ENCODE results near the gene RIPOR3.
"Not testable (repeated sequence)": the region's sequence is repeated elsewhere in the genome, so short reads cannot be mapped to it uniquely, and the experiment has no call there.

RIPOR3 gene

DNA sequence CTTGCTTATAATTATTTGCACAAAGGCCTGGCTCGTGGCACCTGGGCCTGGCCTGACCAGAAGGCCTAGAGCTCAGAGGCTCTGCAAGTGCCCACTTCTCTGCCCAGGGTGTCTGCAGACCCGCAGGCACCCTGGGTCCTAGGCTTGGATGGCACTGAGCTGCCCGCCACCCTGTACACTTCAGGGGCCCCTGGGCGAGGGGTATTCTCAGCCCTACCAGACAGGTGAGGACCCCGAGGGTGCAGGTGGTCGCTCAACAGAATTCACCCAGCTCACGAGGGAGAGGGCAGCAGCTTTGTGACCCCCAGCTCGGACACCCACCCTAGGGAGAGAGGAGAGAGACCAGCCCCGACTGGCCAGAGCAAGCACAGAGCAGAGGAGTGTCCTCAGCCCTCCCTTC is 83.9 kb downstream of the RIPOR3 start:
- no peak for DNase-seq (ENCODE audit: low spot score)

DNA sequence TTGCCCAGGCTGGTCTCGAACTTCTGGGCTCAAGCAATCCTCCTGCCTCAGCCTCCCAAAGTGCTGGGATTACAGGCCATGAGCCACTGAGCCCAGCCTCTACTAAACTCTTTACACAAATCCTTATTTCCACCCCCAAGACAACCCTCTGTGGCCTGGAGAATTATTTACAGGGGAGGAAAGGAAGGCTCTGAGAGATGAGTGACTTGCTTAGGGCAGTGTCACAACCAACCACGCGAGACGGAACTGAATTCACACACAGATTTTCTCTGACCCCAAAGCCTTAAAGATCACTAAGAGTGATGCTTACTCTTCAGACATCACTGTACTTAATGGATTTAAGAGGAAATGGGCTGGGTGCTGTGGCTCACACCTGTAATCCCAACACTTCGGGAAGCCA is 86.2 kb downstream of the RIPOR3 start:
- no peak for DNase-seq (ENCODE audit: low spot score)

DNA sequence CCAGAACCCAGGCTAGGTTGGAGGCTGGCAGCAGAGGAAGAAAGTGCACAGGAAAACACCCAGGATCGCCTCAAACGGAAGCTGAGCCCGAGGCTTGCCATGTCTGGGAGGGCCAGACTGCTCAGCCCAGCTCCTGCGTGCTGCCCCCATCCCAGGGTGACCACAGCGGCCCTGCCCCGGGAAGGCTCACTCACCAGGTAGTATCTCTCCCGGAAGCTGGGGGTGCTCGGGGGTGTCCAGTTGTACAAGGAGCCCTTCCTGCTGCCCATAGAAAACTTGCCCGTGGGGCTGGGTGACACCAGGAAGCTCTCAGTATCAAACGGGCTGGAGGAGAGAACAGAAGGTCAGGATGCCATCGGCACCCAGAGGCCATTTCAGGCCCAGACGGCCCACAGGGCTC is 86.9 kb downstream of the RIPOR3 start:
- DNase-seq (ENCODE audit: low spot score), result no peak

DNA sequence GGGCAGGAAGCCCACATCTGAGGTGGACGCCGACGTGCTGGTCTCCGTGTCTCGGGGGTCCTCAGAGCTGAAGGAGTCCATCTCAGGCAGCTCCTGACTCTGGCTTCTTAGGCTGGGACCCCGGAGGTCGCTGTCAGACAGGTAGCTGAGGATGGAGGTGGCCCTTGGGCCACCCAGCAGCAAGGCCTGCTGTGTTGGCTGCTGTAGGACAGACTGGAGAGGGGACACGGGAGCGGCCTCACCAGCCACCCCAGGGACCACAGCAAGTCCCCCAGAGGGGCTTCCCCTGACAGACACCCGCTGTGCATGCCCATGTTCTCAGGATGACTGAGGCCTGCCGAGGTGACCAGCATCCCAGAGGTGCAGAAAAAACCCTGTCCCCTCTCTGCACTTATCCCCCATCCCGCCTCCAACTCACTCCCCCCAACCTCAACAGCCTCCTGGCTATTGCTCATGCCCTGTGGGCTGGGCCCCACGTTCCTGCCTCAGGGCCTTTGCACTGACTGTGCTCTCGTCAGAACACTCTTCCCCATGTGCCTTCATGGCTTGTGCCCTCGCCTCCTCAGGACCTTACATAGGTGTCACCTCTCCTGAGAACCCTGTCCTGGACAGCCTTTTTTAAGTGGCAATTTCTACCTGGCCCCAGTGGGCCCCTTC is 88.8 kb downstream of the RIPOR3 start:
- no peak for DNase-seq (ENCODE audit: low spot score)

DNA sequence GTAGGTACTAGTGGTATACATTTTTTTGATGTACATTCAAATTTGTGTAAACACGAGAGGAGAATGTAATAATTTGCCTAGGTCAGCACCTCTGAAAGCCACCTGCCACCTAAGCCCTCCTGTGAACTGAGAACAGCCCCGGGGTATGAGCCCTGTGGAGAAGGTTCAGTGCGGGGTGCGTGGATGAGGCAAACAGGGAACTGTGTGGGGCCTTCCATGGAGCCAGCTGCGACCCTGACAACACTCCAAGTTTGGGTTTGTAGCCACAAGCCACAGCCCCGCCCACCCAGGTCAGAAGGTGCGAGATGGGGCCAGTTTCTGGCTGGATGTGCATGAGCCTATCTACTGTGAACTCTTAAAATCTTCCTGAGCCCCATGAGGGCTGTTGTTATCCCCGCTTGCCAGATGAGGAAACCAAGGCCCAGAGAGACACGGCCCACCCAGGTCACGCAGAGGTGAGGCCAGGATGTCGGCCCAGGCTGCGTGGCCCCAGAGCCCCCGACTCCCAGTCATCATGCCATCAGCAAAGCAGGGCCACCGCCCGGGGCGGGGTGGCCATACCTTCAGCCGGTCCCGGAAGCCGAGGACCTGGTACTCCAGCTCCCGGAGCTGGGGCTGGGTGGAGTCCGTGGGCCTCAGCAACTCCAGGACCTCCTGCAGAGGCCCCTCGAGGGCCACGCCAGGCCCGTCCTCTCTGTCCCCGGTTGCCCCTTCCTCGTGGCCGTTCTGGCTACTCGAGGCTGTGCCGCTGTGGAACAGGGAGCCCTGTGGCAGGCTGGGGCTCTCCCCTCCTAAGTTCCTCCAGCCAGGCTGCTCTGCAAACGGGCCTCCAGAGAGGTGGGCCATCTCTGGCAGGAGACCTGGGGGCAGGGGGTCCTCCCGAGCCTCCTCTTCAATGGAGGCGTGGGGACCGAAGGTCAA is 89.6 kb downstream of the RIPOR3 start:
- no peak for DNase-seq (ENCODE audit: low spot score)

DNA sequence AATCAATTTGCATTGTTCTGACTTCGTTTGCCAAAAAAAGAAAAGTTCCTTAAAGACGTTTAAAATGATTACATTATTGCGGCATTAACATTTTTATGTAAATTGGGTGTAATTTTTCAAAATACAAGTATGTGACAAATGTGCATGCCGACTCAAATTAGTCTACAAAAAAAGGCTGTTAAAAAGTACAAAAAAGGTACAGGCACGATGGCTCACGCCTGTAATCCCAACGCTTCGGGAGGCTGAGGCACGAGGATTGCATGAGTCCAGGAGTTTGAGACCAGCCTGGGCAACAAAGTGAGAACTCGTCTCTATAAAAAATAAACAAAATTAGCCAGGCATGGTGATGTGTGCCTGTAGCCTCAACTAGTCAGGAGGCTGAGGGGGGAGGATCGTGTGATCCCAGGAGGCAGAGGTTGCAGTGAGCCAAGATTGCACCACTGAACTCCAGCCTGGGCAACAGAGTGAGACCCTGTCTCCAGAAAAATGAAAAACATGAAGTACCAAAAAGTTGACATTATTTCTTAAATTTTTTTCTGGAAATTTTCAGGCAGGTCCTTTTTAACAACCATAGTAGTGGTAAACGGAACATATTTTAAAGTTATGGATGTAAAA is 91.0 kb downstream of the RIPOR3 start:
- no peak for DNase-seq (ENCODE audit: low spot score)

DNA sequence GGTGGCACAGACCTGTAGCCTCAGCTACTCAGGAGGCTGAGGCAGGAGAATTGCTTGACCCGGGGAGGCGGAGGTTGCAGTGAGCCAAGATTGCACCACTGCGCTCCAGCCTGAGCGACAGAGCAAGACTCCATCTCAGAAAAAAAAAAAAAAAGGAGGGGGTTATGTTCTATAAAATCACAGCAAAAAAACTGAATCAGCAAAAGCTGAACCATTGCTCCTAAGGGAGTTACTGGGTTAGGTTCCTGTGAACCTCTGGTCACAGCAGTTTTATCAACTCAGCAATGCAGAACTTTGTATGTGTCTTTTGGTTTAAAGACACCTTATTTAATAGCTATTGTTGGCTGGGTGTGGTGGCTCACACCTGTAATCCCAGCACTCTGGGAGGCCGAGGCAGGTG is 92.6 kb downstream of the RIPOR3 start:
- not testable (repeated sequence) for DNase-seq (ENCODE audit: low spot score)

DNA sequence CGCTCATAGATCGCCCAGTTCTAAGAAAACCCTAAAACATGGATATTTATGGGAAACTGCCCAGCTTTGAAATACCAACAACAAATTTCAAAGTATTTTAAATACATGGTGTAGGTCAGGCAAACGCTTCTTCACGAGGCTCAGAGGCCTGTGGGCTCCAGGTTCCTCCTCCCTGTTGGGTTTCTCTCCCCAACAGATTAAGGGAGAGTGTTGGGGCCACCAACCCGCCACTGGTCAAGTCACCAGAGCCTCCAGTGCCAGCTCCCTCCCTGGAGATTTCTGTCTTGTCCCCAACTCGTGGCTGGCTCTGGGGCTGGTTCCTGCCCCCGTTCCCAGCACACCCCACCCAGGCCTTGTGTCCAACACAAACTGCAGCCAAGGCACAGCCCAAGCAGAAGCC is 93.3 kb downstream of the RIPOR3 start:
- no peak for DNase-seq (ENCODE audit: low spot score)

DNA sequence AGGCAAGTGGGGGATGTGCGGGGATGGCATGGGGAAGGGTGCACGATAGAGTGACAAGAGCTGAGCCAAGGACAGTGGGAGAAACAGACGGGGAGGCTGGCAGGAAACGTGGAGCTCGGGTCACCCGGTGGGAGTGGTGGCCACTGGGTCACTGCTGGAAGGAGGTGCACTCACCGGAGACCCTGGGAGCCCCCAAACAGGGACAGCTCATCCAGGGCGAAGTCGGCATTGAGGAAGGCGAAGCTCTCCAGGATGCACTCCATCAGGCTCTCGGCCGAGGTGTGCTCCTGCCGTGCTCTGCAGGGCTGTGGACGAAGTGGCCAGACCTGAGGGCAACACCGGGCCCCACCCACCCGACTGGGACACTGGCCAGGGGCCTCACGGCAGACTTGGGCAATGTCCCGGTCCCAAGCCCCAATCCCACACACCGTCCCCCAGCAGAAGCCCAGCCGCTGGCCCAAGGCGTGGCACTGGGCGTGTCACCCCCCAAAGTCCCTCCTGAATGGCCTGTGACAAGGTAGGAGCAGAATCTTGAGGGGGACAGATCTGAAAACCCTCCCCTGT is 93.9 kb downstream of the RIPOR3 start:
- DNase-seq (ENCODE audit: low spot score), result no peak

DNA sequence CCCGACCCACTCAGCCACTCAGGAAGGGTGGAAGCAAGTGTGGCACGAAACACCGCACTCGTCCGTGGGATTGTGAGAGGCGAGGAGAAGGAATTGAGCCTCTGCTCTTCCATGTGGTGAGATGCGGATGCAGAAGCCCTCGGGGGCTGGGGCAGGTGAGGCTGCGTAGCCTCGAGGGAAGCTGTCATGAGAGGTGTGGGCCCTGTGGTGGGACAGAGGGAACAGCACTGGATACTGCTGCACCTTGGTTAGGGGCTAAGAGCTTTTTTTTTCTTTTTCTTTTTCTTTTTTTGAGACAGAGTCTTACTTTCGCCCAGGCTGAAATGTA is 94.7 kb downstream of the RIPOR3 start:
- no peak for DNase-seq (ENCODE audit: low spot score)

DNA sequence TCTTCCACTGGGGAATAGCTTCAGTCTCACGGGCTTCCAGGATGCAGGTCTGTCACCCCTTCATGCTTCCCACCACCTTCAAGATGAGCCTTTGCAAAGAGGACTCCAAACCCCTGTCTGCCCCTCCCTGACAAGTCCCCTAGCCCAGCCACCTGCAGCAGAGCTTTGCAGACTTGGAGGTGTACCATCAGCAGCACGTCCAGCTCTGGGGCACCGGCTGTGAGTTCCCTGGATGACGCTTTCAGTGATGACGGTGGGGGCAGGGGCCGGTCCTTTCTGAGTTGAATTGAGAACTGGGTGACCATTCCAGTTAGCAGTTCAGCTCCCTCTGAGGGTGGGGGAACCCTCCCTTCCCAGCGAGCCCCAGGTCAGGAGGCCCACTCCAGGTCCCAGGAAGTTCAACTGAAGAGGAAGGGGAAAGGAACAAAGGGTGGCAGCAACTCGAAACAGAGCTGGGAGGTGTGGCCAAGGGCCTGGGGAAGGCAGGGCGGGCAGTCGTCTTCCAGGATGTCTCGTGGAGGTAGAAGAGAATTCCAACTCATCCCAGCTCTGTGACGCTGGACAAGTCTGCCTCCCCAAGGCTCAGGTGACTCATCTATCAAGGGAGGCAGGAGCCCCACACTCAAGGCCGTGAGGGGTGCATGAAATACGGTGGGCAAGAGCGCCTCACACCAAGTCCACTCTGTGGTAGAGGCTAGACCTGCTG is 95.2 kb downstream of the RIPOR3 start:
- no peak for DNase-seq (ENCODE audit: low spot score)

DNA sequence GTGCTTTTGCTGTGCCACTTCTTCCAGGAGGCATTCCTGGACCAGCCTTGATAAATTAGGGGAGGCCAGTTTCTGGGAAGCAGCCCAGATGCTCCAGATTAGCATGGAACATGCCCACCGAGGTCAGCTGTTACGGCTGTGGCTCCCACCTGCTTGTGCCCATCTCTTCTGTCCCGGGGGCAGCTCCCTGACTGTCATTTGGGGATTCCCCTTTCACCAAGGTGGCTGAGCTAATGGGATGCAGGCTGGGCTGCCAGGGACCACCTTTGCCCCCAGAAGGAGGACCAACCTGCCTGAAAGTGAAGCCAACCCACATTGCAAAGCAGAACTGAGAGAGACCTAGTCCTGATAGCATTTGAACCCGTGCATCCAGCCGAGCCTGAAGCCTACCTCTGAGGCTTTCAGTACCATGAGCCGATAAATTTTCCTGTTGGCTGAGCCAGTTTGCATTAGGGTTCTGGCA is 95.9 kb downstream of the RIPOR3 start:
- DNase-seq (ENCODE audit: low spot score), result no peak

DNA sequence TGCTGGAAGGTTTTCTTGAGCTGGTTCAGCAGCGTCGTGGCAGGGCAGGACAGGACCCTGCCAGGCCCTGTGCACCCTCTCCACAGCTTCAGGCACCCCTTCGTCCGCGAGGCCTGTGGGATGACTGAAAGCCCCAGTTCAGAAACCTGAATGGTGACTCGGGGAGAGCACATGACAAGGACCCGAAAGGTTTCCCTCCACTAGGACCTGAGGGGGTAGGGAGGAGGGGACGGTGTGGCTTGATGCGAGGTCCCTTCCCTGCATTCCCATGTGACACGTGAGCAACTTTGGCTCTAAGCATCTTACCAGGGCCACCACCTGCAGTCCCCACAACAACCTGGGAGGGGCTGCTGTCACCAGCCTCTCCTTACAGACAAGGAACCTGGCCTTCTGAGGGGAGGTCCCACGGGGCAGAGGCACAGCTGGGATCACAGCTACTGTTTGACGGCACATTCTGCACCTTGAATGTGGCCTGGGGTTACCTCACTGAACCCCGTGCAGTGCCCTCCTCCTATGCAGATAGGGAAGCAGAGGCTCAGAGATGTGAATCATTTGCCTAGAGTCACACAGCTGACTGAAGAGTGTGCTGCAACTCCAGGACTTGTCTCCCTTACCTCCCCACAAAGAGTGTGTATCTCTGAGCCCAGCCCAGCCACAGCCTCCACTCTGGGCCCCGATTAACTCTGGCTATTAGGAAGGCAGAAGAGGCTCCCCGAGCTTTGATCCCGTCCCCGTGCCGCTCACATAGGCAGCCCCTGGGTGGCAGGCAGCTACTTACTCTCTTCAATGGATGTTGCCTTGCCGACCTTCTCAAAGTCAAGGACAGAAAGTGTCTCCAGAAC is 96.5 kb downstream of the RIPOR3 start:
- no peak for DNase-seq (ENCODE audit: low spot score)

DNA sequence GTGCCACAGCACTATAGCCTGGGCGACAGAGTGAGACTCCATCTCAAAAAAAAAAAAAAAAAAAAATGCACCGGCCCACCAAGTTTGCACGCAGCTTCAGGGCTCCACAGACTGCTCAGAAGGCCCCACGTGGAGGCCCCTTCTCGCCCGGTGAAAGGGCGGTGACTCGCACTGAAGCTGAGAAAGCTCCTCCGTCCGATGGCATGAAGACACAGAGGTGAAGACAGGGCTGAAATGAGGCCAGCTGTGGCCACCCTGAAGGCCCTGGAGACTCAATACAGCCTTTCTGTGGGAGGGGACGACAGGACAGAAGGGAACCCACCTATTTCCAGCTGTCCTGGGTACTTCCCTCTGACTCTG is 97.1 kb downstream of the RIPOR3 start:
- DNase-seq (ENCODE audit: low spot score), result no peak

DNA sequence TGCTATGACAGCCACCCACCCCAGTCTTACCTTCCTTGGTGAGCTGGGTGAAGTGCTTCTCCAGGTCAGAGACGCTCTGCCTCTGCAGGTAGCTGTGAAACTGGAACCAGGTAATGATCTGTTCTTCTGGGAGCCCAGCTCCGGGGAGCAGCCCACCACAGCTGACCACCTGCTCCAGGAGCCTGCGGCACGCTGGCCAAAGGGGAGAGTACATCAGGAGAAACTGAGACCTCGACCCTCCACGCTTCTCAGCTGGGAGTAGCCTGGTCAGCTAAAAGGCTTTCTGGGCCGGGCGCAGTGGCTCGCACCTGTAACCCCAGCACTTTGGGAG is 98.4 kb downstream of the RIPOR3 start:
- no peak for DNase-seq (ENCODE audit: low spot score)

DNA sequence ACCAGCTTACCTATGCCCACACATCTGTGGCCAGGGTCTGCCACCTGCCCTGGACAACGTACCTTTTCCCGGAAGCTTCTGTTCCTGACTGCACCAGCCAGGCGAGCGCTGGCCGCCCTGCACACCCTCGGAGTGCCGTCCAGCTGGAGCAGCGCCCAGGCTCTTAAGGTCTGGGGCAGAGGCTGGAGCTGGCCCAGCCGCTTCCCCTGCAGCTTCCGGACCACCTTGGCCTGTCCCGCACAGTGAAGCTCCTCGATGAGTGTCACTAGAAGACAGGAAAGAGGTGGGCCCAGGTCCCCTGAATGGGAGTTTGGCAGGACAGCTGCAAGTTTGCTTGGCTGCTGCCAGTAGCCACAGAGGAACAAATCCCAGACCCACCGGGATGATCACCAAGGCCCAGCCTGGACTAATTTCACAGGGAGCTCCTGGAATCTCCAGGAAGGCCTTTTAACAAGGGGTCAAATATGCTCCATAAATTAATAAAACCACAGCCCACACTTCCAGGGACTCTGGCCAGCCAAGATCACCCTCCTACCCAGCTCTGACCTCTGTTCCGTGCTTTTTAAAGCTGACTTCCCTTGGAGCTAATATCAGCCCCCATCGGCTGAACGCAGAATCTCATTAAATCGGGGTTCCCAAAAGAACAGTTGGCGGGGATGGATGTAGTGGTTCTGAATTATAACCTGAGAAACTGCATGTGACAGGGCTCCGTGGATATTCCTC is 98.9 kb downstream of the RIPOR3 start:
- DNase-seq (ENCODE audit: low spot score), result no peak

DNA sequence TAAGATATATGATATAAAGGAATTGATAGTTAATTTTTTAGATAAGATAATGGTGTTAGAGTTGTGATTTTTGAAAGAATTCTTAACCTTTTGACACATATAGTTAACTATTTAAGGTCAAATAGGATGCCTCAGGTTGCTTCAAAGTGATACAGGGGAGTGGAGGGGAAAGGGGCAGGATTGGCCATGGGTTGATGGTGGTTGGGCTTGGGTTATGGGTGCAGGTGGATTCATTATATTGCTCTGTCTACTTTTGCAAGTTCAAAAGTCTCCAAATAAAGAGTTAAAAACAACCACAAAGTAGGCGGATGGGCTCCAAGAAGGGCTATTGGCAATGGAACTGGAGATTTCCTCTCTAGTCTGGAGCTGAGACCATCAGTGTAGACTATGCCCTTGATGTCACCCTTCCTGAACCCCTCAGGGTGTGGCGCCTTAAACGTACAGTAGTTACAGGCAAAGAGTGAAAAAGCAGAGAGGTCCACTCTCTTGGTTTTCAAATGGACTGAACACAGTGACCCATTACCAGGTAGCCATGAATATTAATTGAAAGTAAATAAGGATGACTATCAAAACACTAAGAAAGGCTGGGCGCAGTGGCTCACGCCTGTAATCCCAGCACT is 100.0 kb downstream of the RIPOR3 start:
- DNase-seq (ENCODE audit: low spot score), result no peak

DNA sequence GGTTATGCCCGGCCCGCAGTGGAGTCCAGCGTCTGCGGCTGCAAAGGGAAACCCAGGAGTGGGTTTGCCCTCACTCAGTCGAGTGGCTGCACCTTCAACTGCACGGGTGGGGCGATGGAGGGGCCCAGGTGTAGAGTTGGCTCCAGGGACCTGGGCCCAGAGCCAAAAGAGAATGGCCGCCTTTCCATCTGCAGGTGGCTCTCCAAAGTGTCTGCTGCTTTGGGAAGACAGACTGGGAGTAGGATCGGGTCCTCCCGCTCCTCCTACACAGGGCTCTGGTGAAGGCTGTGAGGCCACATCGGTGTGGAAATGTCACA is 101.0 kb downstream of the RIPOR3 start:
- DNase-seq (ENCODE audit: low spot score), result no peak

DNA sequence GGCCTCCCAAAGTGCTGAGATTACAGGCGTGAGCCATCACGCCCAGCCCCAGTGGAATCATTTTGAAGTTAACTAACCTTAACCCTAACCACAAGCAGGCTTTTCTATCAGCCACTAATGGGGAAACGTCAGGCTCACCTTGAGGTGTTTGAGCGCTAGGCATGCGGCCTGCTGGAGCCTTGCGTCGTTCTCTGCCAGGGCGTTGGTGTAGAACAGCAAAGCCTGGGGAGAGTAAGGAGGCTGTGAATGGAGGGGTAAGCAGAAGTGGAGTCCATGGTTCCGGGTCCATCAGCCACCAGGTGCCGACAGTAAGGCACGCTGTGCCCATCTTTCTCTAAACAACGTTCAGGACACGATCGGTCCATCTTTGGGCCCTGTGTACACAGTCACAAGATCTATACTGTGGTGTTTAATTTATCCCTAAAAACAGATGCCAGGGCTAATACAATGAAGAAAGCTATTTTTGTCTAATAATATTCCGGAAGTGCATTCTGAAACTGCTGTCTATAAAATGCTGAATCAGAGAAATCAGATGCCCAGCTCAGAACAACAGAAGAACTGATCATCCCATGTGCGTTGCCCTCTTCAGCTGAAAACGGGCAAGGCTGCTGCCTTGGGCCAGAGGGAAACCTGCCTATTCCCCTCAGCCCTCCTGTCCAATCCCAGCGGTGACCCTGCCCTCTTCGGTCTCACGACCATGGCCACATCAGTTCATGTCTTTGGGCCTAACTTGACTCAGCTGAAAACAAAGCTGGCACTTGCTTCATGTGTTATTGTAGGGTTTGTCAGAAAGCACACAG is 101.6 kb downstream of the RIPOR3 start:
- DNase-seq (ENCODE audit: low spot score), result no peak
